ENCODE data around the gene DYSF.

DNA sequence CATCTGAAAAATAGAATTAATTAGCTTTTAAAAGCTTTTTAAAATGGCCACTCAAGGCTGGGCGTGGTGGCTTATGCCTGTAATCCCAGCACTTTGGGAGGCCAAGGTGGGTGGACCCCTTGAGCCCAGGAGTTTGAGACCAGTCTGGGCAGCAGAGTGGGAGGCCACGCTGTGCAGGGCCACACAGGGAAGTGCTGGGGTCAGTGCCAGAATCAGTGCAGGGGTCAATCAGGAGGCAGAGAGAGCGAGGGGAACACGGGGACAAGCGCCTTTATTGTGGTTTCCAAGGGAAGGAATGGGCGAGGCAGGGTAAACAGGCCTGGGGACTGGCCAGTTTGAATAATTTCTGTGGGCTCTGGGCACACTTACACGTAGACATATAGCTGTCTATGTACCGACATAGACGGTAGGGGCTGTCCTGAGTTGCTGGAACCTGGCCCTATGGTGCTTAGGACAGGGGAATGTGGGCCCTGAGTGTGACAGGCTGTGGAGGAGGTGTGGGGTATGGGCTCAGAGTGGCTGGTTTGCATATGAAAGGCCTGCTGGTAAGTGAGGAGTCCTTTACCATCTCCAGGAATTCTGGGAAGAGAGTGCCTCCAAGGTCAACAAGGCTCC lies 42.9 kb downstream of the DYSF start:
- TF ChIP-seq CTCF (optimal IDR thresholded peaks at IDR 0.05 in 1 of 3, IDR thresholded peaks at IDR 0.05 in 1 of 3, conservative IDR thresholded peaks at IDR 0.05 in 1 of 3; ENCODE audit: extremely low read depth in 1 of 3, insufficient read depth in 2 of 3, low read length in 3 of 3) = no peak
- no peak for TF ChIP-seq EZH2 (IDR thresholded peaks at IDR 0.05; ENCODE audit: low read length)

All from keratinocyte (primary cell).